Activated CD4-positive, alpha-beta T cell treated with anti-CD3 and anti-CD28 coated beads, Interleukin-2, amount 50 U/mL, for 1 hour (primary cell): ENCODE measurements around the gene TNS1.

Experiments used
- DNase-seq: peaks from one replicate; pipeline ENCODE4 v3.0.0-alpha.2; 2020

Gene TNS1

GRCh38 chr2:217955881-217956493, 46.8 kb downstream of the TNS1 start:
- DNase-seq: no peak

GRCh38 chr2:217954971-217955740, 47.6 kb downstream of the TNS1 start:
- DNase-seq: no peak

- no peak for DNase-seq
Observed at GRCh38 chr2:217954469-217954868, 48.3 kb downstream of the TNS1 start.

GRCh38 chr2:217954051-217954450, 48.7 kb downstream of the TNS1 start:
- DNase-seq: no peak

- no peak for DNase-seq
Observed at GRCh38 chr2:217953531-217953932, 49.3 kb downstream of the TNS1 start.

GRCh38 chr2:217953011-217953481, 49.7 kb downstream of the TNS1 start:
- DNase-seq: no peak

GRCh38 chr2:217952409-217952808, 50.4 kb downstream of the TNS1 start:
- no peak for DNase-seq

GRCh38 chr2:217951521-217952247, 51.1 kb downstream of the TNS1 start:
- DNase-seq: no peak

- no peak for DNase-seq
Observed at GRCh38 chr2:217951091-217951490, 51.7 kb downstream of the TNS1 start.

GRCh38 chr2:217950401-217950871, 52.4 kb downstream of the TNS1 start:
- no peak for DNase-seq

GRCh38 chr2:217949447-217949846, 53.3 kb downstream of the TNS1 start:
- DNase-seq: no peak

GRCh38 chr2:217948897-217949296, 53.9 kb downstream of the TNS1 start:
- no peak for DNase-seq

- no peak for DNase-seq
Observed at GRCh38 chr2:217948351-217948791, 54.4 kb downstream of the TNS1 start.

GRCh38 chr2:217947383-217948350, 55.1 kb downstream of the TNS1 start:
- DNase-seq: no peak

- DNase-seq: no peak
Observed at GRCh38 chr2:217946051-217946450, 56.7 kb downstream of the TNS1 start.

- no peak for DNase-seq
Observed at GRCh38 chr2:217945530-217945929, 57.3 kb downstream of the TNS1 start.

GRCh38 chr2:217944923-217945322, 57.9 kb downstream of the TNS1 start:
- DNase-seq: no peak

- no peak for DNase-seq
Observed at GRCh38 chr2:217944366-217944765, 58.4 kb downstream of the TNS1 start.

GRCh38 chr2:217943446-217944321, 59.1 kb downstream of the TNS1 start:
- no peak for DNase-seq

- no peak for DNase-seq
Observed at GRCh38 chr2:217942731-217943335, 60.0 kb downstream of the TNS1 start.
